Smooth muscle cell of the umbilical artery (primary cell): Measurements from ENCODE around the gene C11orf91. TPM values are rescaled to one million over a fixed set of nuclear protein-coding genes. Genes with fewer than 3 reads are reported as not detected.

ENCODE experiments used
- total RNA-seq: library from RNA; depleted of rRNA; stranded (reverse); fragments of >200 nt; gene quantifications from 2 replicates; pipeline ENCODE4 v1.2.3, GENCODE V29; 2014

C11orf91 gene
- not detected in 2 replicates for total RNA-seq

DNA sequence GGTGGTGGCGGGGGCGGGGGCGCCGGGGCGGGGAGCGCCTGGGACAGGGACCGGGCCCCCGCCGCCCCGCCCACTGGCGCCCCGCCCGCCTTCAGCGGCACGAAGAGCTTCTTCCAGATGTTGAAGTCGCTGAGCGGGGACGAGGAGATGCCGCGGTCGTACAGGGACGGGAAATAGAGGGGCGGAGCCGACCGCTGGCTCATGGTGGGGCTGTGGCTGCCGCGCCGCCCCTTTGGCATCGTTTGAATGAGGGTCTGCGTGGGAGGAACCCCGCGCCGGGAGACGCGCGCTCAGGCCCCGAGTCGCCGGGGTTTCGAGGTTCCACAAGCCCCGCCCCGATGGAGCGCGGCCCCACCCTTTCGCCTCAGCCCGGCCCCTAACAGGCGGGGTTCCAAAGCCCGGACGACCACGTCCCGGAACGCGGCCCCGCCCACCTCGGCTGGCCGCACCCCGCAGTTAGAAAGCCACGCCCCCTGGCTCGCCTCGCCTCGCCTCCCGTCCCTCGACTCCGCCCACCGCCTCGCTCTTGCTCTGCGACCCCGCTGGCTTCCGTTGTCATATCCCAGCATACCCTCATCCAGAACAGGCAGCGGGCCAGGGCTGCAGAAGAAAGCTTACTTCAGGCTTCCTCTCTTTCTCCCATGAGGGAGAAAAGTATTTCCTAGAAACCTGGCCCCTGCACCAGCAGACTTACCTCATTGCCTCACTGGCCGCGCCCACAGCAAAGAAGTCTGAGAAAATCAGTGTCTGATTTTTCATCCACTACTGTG is at the start of gene C11orf91:
TSS of gene C11orf91 (minus strand) at position 325 of the 770 bp plus-strand sequence. CDS start at position 239, 86 bp downstream.

DNA sequence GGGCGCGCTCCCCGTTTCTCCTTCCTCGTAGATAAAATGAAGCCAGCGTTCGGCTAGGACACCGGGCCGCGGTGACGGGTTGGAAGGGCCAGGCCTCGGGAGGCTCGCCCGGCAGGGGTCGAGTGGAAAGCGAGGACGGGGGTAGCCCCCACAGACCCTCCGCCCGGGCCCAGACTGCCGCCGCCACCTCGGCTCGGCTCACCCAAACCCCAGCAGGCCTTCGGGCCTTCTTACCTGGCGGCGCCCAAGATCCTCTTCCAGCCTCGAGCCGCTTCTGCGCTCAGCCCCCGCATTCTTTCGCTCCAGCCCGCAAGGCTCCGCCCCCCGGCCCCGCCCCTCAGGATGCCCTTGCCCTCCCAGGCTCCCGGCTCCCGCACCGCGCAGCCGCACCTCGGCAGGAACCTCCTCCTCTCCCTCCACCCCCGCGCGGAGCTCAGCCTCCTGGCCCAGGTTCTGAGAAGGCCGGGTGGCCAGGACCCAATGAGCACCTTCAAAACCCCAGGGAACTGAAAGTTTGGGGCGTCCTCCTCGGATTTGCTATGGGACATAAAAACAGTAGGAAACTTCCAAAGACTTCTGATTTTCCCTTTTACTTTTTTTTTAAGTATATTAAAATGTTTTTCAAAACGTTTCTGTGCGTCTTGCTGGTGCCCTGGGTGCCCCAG is 35.7 kb upstream of the C11orf91 start, which contains the start of gene CD59:
TSS of gene CD59 (minus strand) at position 276 of the 665 bp plus-strand sequence. CDS start 13,978 bp downstream, outside the sequence.

Other genes with a start within 250 kb of the C11orf91 start
- gene CD59, start 35.6 kb upstream of the C11orf91 start, total RNA-seq, result 370 and 1,056 TPM in 2 replicates
- gene FBXO3, start 73.7 kb upstream of the C11orf91 start, total RNA-seq, result 41.8 and 45.1 TPM in 2 replicates
- 0.09 TPM in 1 of 2 replicates, not detected in the other for gene LMO2, start 191.2 kb upstream of the C11orf91 start, total RNA-seq